IMR-90 (cell line): ENCODE measurements around the gene PAX2. TPM values are rescaled to one million over a fixed set of nuclear protein-coding genes. Genes with fewer than 3 reads are reported as not detected.

ENCODE experiments used
- ATAC-seq: fragments of 200-7000 bp; cut with Tn5 transposase; 2 replicates; pipeline ENCODE4 v1.9.1; 2020; ENCODE audit warnings: low read depth, mild to moderate bottlenecking, moderate library complexity
- BruUV-seq: library from RNA; stranded (reverse); fragments of 400-500 nt; replicated peaks from 2 replicates; lab custom pipeline; 2021; lab: Mats Ljungman, UMichigan
- CTCF ChIA-PET: fragments of 300-600 bp; formaldehyde crosslinking; extraction: SDS; loops from one replicate; lab custom pipeline; 2021; ENCODE audit warnings: antibody characterized with exemption; lab: Yijun Ruan, JAX
- POLR2A ChIA-PET: fragments of 300-600 bp; sonication (Branson Sonifier 250); formaldehyde crosslinking; loops from one replicate; lab custom pipeline; 2022; ENCODE audit warnings: antibody characterized with exemption; ENCODE audit not compliant: unreplicated experiment; lab: Charles Lee
- DNase-seq: peaks from one replicate; pipeline ENCODE4 v3.0.0; 2013
- H2AFZ ChIP-seq: replicated peaks from 2 replicates; pipeline ENCODE3; 2013; ENCODE audit warnings: low read length, mild to moderate bottlenecking; ENCODE audit not compliant: poor library complexity
- H2AK5ac ChIP-seq: 2 replicates; pipeline ENCODE4 v1.6.1; 2013; ENCODE audit warnings: low read depth, low read length, inconsistent platforms
- H2AK9ac ChIP-seq: replicated peaks from 2 replicates; pipeline ENCODE3; 2013; ENCODE audit warnings: mild to moderate bottlenecking, low read depth, low read length, moderate library complexity; ENCODE audit not compliant: poor library complexity
- H2BK120ac ChIP-seq: 2 replicates; pipeline ENCODE4 v1.6.1; 2013; ENCODE audit warnings: low read depth, low read length, inconsistent platforms
- H2BK15ac ChIP-seq: 3 replicates; pipeline ENCODE4 v1.6.1; 2013; ENCODE audit warnings: low read depth, low read length, inconsistent platforms
- H2BK20ac ChIP-seq: 2 replicates; pipeline ENCODE4 v1.6.1; 2013; ENCODE audit warnings: low read depth, mild to moderate bottlenecking, inconsistent platforms, low read length, moderate library complexity
- H2BK5ac ChIP-seq: 2 replicates; pipeline ENCODE4 v1.6.1; 2013; ENCODE audit warnings: mild to moderate bottlenecking, low read depth, low read length, inconsistent platforms; ENCODE audit not compliant: poor library complexity, severe bottlenecking
- H3K14ac ChIP-seq: replicated peaks from 2 replicates; pipeline ENCODE4 v1.6.1; 2013; ENCODE audit warnings: low read depth, low read length, inconsistent platforms
- H3K18ac ChIP-seq: 2 replicates; pipeline ENCODE4 v1.6.1; 2013; ENCODE audit warnings: low read depth, low read length, control low read depth
- H3K23ac ChIP-seq: 2 replicates; pipeline ENCODE4 v1.6.1; 2013; ENCODE audit warnings: low read depth, low read length, inconsistent platforms
- H3K27ac ChIP-seq: 2 replicates; pipeline ENCODE4 v1.5.1; 2013; ENCODE audit warnings: mild to moderate bottlenecking, control low read depth, low read length; ENCODE audit not compliant: insufficient read depth
- H3K27me3 ChIP-seq: 2 replicates; pipeline ENCODE4 v1.6.1; 2013; ENCODE audit warnings: low read length; ENCODE audit not compliant: control insufficient read depth, insufficient read depth
- H3K36me3 ChIP-seq: 2 replicates; pipeline ENCODE4 v1.6.1; 2013; ENCODE audit warnings: low read length, mixed read lengths; ENCODE audit not compliant: control insufficient read depth, insufficient read depth
- H3K4ac ChIP-seq: 2 replicates; pipeline ENCODE4 v1.6.1; 2013; ENCODE audit warnings: low read depth, low read length, inconsistent platforms
- H3K4me1 ChIP-seq: 2 replicates; pipeline ENCODE4 v1.6.1; 2013; ENCODE audit warnings: low read length, mixed read lengths; ENCODE audit not compliant: control insufficient read depth, insufficient read depth
- H3K4me2 ChIP-seq: 2 replicates; pipeline ENCODE4 v1.6.1; 2013; ENCODE audit warnings: low read depth, mild to moderate bottlenecking, control low read depth, low read length, moderate library complexity
- H3K4me3 ChIP-seq: 2 replicates; pipeline ENCODE4 v1.5.1; 2013; ENCODE audit warnings: low read depth, mild to moderate bottlenecking, control low read depth, low read length, moderate library complexity; ENCODE audit not compliant: insufficient read depth
- H3K56ac ChIP-seq: 2 replicates; pipeline ENCODE4 v1.6.1; 2013; ENCODE audit warnings: low read length, inconsistent platforms; ENCODE audit not compliant: insufficient read depth; ENCODE audit errors: extremely low read depth
- H3K79me1 ChIP-seq, 2 experiments: 2 replicates each; pipeline ENCODE4 v1.6.1; 2013; ENCODE audit warnings: low read length in 2 of 2, inconsistent platforms in 1 of 2, low read depth in 1 of 2
- H3K9ac ChIP-seq: 2 replicates; pipeline ENCODE4 v1.6.1; 2013; ENCODE audit warnings: low read depth, low read length, control low read depth
- H3K9me1 ChIP-seq: 2 replicates; pipeline ENCODE4 v1.6.1; 2013; ENCODE audit warnings: low read length, inconsistent platforms; ENCODE audit not compliant: insufficient read depth
- H3K9me3 ChIP-seq: 2 replicates; pipeline ENCODE4 v1.6.1; 2013; ENCODE audit warnings: low read length; ENCODE audit not compliant: control insufficient read depth, insufficient read depth
- H4K20me1 ChIP-seq: 2 replicates; pipeline ENCODE4 v1.6.1; 2013; ENCODE audit warnings: low read length, inconsistent platforms; ENCODE audit not compliant: insufficient read depth
- H4K5ac ChIP-seq: 2 replicates; pipeline ENCODE4 v1.6.1; 2013; ENCODE audit warnings: mild to moderate bottlenecking, low read depth, low read length, control low read depth
- H4K8ac ChIP-seq, 2 experiments: 2 replicates each; pipeline ENCODE4 v1.6.1; 2013; ENCODE audit warnings: low read depth in 2 of 2, low read length in 2 of 2, control low read depth in 1 of 2, inconsistent platforms in 1 of 2
- H4K91ac ChIP-seq: 2 replicates; pipeline ENCODE4 v1.6.1; 2013; ENCODE audit warnings: low read depth, low read length, inconsistent platforms; ENCODE audit not compliant: insufficient read depth
- BHLHE40 ChIP-seq: fragments of 150-350 bp; IDR thresholded peaks from 2 replicates; pipeline ENCODE4 v1.6.1; 2016; ENCODE audit warnings: mild to moderate bottlenecking, low read depth, low read length
- CEBPB ChIP-seq: IDR thresholded peaks from 2 replicates; pipeline ENCODE4 v1.6.1; 2012; ENCODE audit warnings: low read depth, low read length, improper control_type of control experiment
- CHD1 ChIP-seq: IDR thresholded peaks from 2 replicates; pipeline ENCODE4 v1.6.1; 2012; ENCODE audit warnings: low read depth, low read length, improper control_type of control experiment
- CTCF ChIP-seq: conservative IDR thresholded peaks from 2 replicates; pipeline ENCODE4 v1.5.1; 2012; ENCODE audit warnings: mild to moderate bottlenecking, low read depth, low read length, improper control_type of control experiment
- FOS ChIP-seq: fragments of 150-350 bp; IDR thresholded peaks from 2 replicates; pipeline ENCODE4 v1.6.1; 2016; ENCODE audit warnings: low read depth, low read length
- MAFK ChIP-seq: IDR thresholded peaks from 2 replicates; pipeline ENCODE4 v1.6.1; 2012; ENCODE audit warnings: low read depth, low read length, improper control_type of control experiment
- MAZ ChIP-seq: IDR thresholded peaks from 2 replicates; pipeline ENCODE4 v1.6.1; 2012; ENCODE audit warnings: low read depth, mild to moderate bottlenecking, low read length, improper control_type of control experiment, moderate library complexity, borderline replicate concordance
- MXI1 ChIP-seq: IDR thresholded peaks from 2 replicates; pipeline ENCODE4 v1.6.1; 2012; ENCODE audit warnings: low read depth, mild to moderate bottlenecking, low read length, moderate library complexity, borderline replicate concordance
- NFE2L2 ChIP-seq: fragments of 150-350 bp; IDR thresholded peaks from 2 replicates; pipeline ENCODE4 v1.6.1; 2016; ENCODE audit warnings: low read depth, mild to moderate bottlenecking, low read length
- POLR2A ChIP-seq: IDR thresholded peaks from 2 replicates; pipeline ENCODE4 v1.6.1; 2012; ENCODE audit warnings: mild to moderate bottlenecking, low read depth, low read length
- RAD21 ChIP-seq: IDR thresholded peaks from 2 replicates; pipeline ENCODE4 v1.6.1; 2012; ENCODE audit warnings: low read length, improper control_type of control experiment
- RCOR1 ChIP-seq: IDR thresholded peaks from 2 replicates; pipeline ENCODE4 v1.6.1; 2012; ENCODE audit warnings: mild to moderate bottlenecking, low read length, improper control_type of control experiment; ENCODE audit not compliant: insufficient replicate concordance
- RFX5 ChIP-seq: IDR thresholded peaks from 2 replicates; pipeline ENCODE4 v1.8.0; 2012; ENCODE audit warnings: low read depth, mild to moderate bottlenecking, low read length, moderate library complexity
- SMC3 ChIP-seq: fragments of 150-350 bp; IDR thresholded peaks from 2 replicates; pipeline ENCODE4 v1.6.1; 2016; ENCODE audit warnings: low read depth, mild to moderate bottlenecking, antibody characterized with exemption, low read length, moderate library complexity
- USF2 ChIP-seq: fragments of 150-350 bp; IDR thresholded peaks from 2 replicates; pipeline ENCODE4 v1.6.1; 2017; ENCODE audit warnings: mild to moderate bottlenecking, antibody characterized with exemption, low read length, low read depth
- WGBS, 2 experiments: methylation state at CpG; one replicate each; pipeline versions ENCODE4 v1.1.5 to v1.1.7; 2013; ENCODE audit warnings: missing lambda C conversion rate in 2 of 2; ENCODE audit not compliant: insufficient read length in 1 of 2; ENCODE audit errors: extremely low coverage in 2 of 2; 5-methylcytosine and 5-hydroxymethylcytosine counted together
- dilution Hi-C: fragments of 300-500 bp; cut with HindIII; formaldehyde crosslinking; loops from one replicate; pipeline ENCODE4 v1.14.3; 2018; ENCODE audit warnings: low sequenced_read_pairs; ENCODE audit not compliant: unreplicated experiment
- in situ Hi-C: fragments of 300-500 bp; cut with MboI; formaldehyde crosslinking; loops from 3 replicates; pipeline ENCODE4 v1.14.3; 2019; ENCODE audit warnings: low sequenced_read_pairs, inconsistent platforms, mixed read lengths
- intact Hi-C: fragments of 100-400 bp; cut with micrococcal nuclease; formaldehyde crosslinking; loops from 2 replicates; pipeline ENCODE4 v1.10.0; 2022
- polyA plus RNA-seq, 3 experiments: library from polyadenylated mRNA; depleted of rRNA; stranded (reverse); fragments of >200 nt; gene quantifications; 2 replicates each; pipeline ENCODE4 v1.2.3, GENCODE V29; 2012; ENCODE audit warnings: low replicate concordance in 1 of 3
- total RNA-seq: library from RNA; depleted of rRNA; stranded (reverse); fragments of >200 nt; gene quantifications from 2 replicates; pipeline ENCODE4 v1.2.3, GENCODE V29; 2012
- TF ChIP-seq, protein P1 (sequence below): fragments of 150-350 bp; IDR thresholded peaks from 2 replicates; pipeline ENCODE4 v1.6.1; 2016; ENCODE audit warnings: low read depth, mild to moderate bottlenecking, low read length, moderate library complexity, borderline replicate concordance

Gene PAX2
- total and polyA plus RNA-seq, 2 of the 4 experiments (the other 2 are of a cell fraction) = not detected

GRCh38 chr10:100866575-100867098, 121.3 kb downstream of the PAX2 start:
- no peak overlapping the region for H2BK120ac ChIP-seq
- no peak overlapping the region for H2AFZ ChIP-seq
- in situ Hi-C loops (no loop called here), dilution Hi-C loops (no loop called here), intact Hi-C loops (no loop called here)
- no peak overlapping the region for H2BK15ac ChIP-seq
- H3K4ac ChIP-seq = no peak overlapping the region
- H3K4me3 ChIP-seq = no peak overlapping the region
- H2BK5ac ChIP-seq = no peak overlapping the region
- no peaks in the 10 kb centered on the region for H3K9me3 ChIP-seq
- peaks cover 53% of the 10 kb centered on the region for H3K27me3 ChIP-seq
- no peaks in the 10 kb centered on the region; the same call in 1 of the 2 replicates for H3K4me1 ChIP-seq
- no peak overlapping the region for H3K56ac ChIP-seq
- H4K91ac ChIP-seq = no peak overlapping the region
- no peak overlapping the region for H3K9ac ChIP-seq
- no peaks in the 10 kb centered on the region for H4K20me1 ChIP-seq
- CTCF ChIA-PET = interaction anchor here (1.0 kb wide), 1 partner anchor 14 kb away, joined by 3 read pairs; no protein-coding TSS in a partner anchor
- no TSS peak for BruUV-seq
- H3K23ac ChIP-seq = no peak overlapping the region
- ATAC-seq = no peak
- DNase-seq = no peak
- no peak overlapping the region for H2AK5ac ChIP-seq
- no peak overlapping the region for H2BK20ac ChIP-seq
- TF ChIP-seq USF2 (no peak), RFX5 (no peak), RCOR1 (no peak), MXI1 (no peak), SMC3 (no peak), MAFK (no peak), MAZ (no peak), CEBPB (no peak), CTCF (no peak), NFE2L2 (no peak), CHD1 (no peak), RAD21 (no peak), BHLHE40 (no peak), POLR2A (no peak), FOS (no peak)
- TF ChIP-seq, protein P1, sequence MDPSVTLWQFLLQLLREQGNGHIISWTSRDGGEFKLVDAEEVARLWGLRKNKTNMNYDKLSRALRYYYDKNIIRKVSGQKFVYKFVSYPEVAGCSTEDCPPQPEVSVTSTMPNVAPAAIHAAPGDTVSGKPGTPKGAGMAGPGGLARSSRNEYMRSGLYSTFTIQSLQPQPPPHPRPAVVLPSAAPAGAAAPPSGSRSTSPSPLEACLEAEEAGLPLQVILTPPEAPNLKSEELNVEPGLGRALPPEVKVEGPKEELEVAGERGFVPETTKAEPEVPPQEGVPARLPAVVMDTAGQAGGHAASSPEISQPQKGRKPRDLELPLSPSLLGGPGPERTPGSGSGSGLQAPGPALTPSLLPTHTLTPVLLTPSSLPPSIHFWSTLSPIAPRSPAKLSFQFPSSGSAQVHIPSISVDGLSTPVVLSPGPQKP = no peak
- H3K9me1 ChIP-seq = peaks cover 4% of the 10 kb centered on the region
- H2AK9ac ChIP-seq = no peak overlapping the region
- no peak overlapping the region for H3K27ac ChIP-seq
- no peak overlapping the region for H3K18ac ChIP-seq
- H4K8ac ChIP-seq = no peak overlapping the region
- POLR2A ChIA-PET = no interaction called here
- no peak overlapping the region for H4K5ac ChIP-seq
- WGBS, 2 experiments = 63% methylated on average over 2 of the region's 21 CpGs; no CpG with 5 or more reads in 1 of the 2 experiments
- H3K79me1 ChIP-seq = no peaks in the 10 kb centered on the region
- H3K36me3 ChIP-seq = no peaks in the 10 kb centered on the region
- no peak overlapping the region for H3K4me2 ChIP-seq
- no peak overlapping the region for H3K14ac ChIP-seq
